A549 (cell line): ENCODE data around the gene R3HDM2. TPM values are rescaled to one million over a fixed set of nuclear protein-coding genes. Genes with fewer than 3 reads are reported as not detected.

Source experiments
- ATAC-seq, 2 experiments: fragments of 200-7000 bp in 1 of 2; fragments of >200 bp in 1 of 2; cut with Nextera tagmentation in 1 of 2; cut with Tn5 transposase in 1 of 2; 3 replicates each; pipeline versions ENCODE4 v1.8.0 to v1.9.1; 2018 to 2020; ENCODE audit warnings: mild to moderate bottlenecking in 1 of 2, moderate library complexity in 1 of 2
- CTCF ChIA-PET: fragments of 300-600 bp; sonication (Branson Sonifier 250); formaldehyde crosslinking; extraction: SDS; loops from one replicate; lab custom pipeline; 2021; ENCODE audit warnings: antibody characterized with exemption, inconsistent platforms; lab: Yijun Ruan, JAX
- POLR2A ChIA-PET: fragments of 350-600 bp; formaldehyde crosslinking; extraction: SDS; loops from one replicate; lab custom pipeline; 2021; ENCODE audit warnings: antibody characterized with exemption, inconsistent platforms; lab: Yijun Ruan, JAX
- DNase-seq, 2 experiments: peaks; one replicate each; pipeline versions ENCODE4 v3.0.0 to v3.0.0-alpha.2; 2011 to 2016; ENCODE audit warnings: low read depth in 1 of 2, low spot score in 1 of 2
- FAIRE-seq: peaks from 2 replicates; lab custom pipeline; 2011; peaks lifted over from hg19 to GRCh38; lab: Jason Lieb, UNC
- H3K27ac ChIP-seq, 2 experiments: fragments of >200 bp; sonication (Bioruptor Twin); formaldehyde crosslinking; 3 replicates each; pipeline ENCODE4 v1.5.1; 2016 to 2017
- H3K4me1 ChIP-seq: fragments of >200 bp; sonication (Bioruptor Twin); formaldehyde crosslinking; 3 replicates; pipeline ENCODE4 v1.6.1; 2016
- H3K4me2 ChIP-seq: fragments of >200 bp; sonication (Bioruptor Twin); formaldehyde crosslinking; 3 replicates; pipeline ENCODE4 v1.6.1; 2016
- H3K4me3 ChIP-seq: fragments of >200 bp; sonication (Bioruptor Twin); formaldehyde crosslinking; 3 replicates; pipeline ENCODE4 v1.5.1; 2016
- H3K9me3 ChIP-seq: fragments of >200 bp; sonication (Bioruptor Twin); formaldehyde crosslinking; 3 replicates; pipeline ENCODE4 v1.6.1; 2016
- CBX8 ChIP-seq: fragments of 200-600 bp; sonication (generic); IDR thresholded peaks from 2 replicates; pipeline ENCODE4 v1.6.1; 2016
- CHD2 ChIP-seq: fragments of 150-350 bp; IDR thresholded peaks from 2 replicates; pipeline ENCODE4 v1.6.1; 2014; ENCODE audit warnings: low read length; ENCODE audit not compliant: partially characterized antibody
- EHF ChIP-seq: fragments of 250-450 bp; sonication (Bioruptor Pico); IDR thresholded peaks from 2 replicates; pipeline ENCODE4 v1.5.0; 2020; ENCODE audit warnings: mild to moderate bottlenecking
- ESRRA ChIP-seq: fragments of 150-350 bp; IDR thresholded peaks from 2 replicates; pipeline ENCODE4 v1.6.1; 2014; ENCODE audit warnings: mild to moderate bottlenecking, low read length, borderline replicate concordance
- FOSB ChIP-seq: fragments of 250-450 bp; sonication (Bioruptor Pico); IDR thresholded peaks from 2 replicates; pipeline ENCODE4 v1.5.0; 2020; ENCODE audit warnings: mild to moderate bottlenecking, moderate library complexity
- FOSL2 ChIP-seq, 2 experiments: fragments of 450-650 bp in 1 of 2; fragments of >200 bp in 1 of 2; sonication (Bioruptor Twin) in 1 of 2; formaldehyde crosslinking; IDR thresholded peaks; 2 replicates each; pipeline versions ENCODE4 v1.5.0 to v1.6.1; 2016 to 2020; ENCODE audit warnings: mild to moderate bottlenecking in 1 of 2, moderate library complexity in 1 of 2
- FOXS1 ChIP-seq: fragments of 250-450 bp; sonication (Bioruptor Pico); IDR thresholded peaks from 2 replicates; pipeline ENCODE4 v1.5.0; 2020; ENCODE audit warnings: mild to moderate bottlenecking, moderate library complexity
- GATA3 ChIP-seq: IDR thresholded peaks from 2 replicates; pipeline ENCODE4 v1.6.1; 2012; ENCODE audit warnings: borderline replicate concordance
- HDAC2 ChIP-seq: fragments of 200-600 bp; sonication (generic); IDR thresholded peaks from 2 replicates; pipeline ENCODE4 v1.6.1; 2016
- HEYL ChIP-seq: fragments of 250-450 bp; sonication (Bioruptor Pico); IDR thresholded peaks from 2 replicates; pipeline ENCODE4 v1.8.0; 2021; ENCODE audit warnings: mild to moderate bottlenecking, moderate library complexity
- HOXA7 ChIP-seq: fragments of 250-450 bp; sonication (Bioruptor Pico); IDR thresholded peaks from 2 replicates; pipeline ENCODE4 v1.5.0; 2020; ENCODE audit warnings: mild to moderate bottlenecking, moderate library complexity
- JUNB ChIP-seq: fragments of >200 bp; sonication (Bioruptor Twin); formaldehyde crosslinking; IDR thresholded peaks from 2 replicates; pipeline ENCODE4 v1.6.1; 2016
- MYC ChIP-seq: IDR thresholded peaks from 2 replicates; pipeline ENCODE4 v1.6.1; 2012; ENCODE audit warnings: mild to moderate bottlenecking, inconsistent platforms, low read length, improper control_type of control experiment, borderline replicate concordance
- NPAS2 ChIP-seq: fragments of 250-450 bp; sonication (Bioruptor Pico); IDR thresholded peaks from 2 replicates; pipeline ENCODE4 v1.8.0; 2022; ENCODE audit warnings: mild to moderate bottlenecking, moderate library complexity, borderline replicate concordance
- PHF8 ChIP-seq: fragments of 200-600 bp; sonication (generic); IDR thresholded peaks from 2 replicates; pipeline ENCODE4 v1.6.1; 2016; ENCODE audit warnings: low read depth, mild to moderate bottlenecking, antibody characterized with exemption, moderate library complexity, borderline replicate concordance
- RCOR1 ChIP-seq: fragments of 150-350 bp; IDR thresholded peaks from 2 replicates; pipeline ENCODE4 v1.6.1; 2014; ENCODE audit warnings: antibody characterized with exemption, low read length, low read depth
- RNF2 ChIP-seq: fragments of 200-600 bp; sonication (generic); IDR thresholded peaks from 2 replicates; pipeline ENCODE4 v1.6.1; 2016; ENCODE audit warnings: low read depth, mild to moderate bottlenecking, antibody characterized with exemption, moderate library complexity, borderline replicate concordance
- SREBF2 ChIP-seq: fragments of 450-650 bp; IDR thresholded peaks from 2 replicates; pipeline ENCODE4 v1.6.1; 2014; ENCODE audit warnings: mild to moderate bottlenecking, moderate library complexity
- ZC3H11A ChIP-seq: fragments of 450-650 bp; IDR thresholded peaks from 2 replicates; pipeline ENCODE4 v1.6.1; 2014; ENCODE audit warnings: antibody characterized with exemption, mild to moderate bottlenecking
- ZSCAN20 ChIP-seq: fragments of 250-450 bp; sonication (Bioruptor Pico); IDR thresholded peaks from 2 replicates; pipeline ENCODE4 v1.8.0; 2022; ENCODE audit warnings: mild to moderate bottlenecking, moderate library complexity
- WGBS: methylation state at CpG from one replicate; pipeline ENCODE4 v1.1.6; 2017; ENCODE audit errors: missing lambda C conversion rate; 5-methylcytosine and 5-hydroxymethylcytosine counted together
- polyA plus RNA-seq, 4 experiments: library from polyadenylated mRNA; depleted of rRNA in 3 of 4; stranded (reverse); fragments of >200 nt; fragmentation: RNase III in 1 of 4; extraction: RNeasy Plus Mini Kit Qiagen cat#74134 plus additional on column Dnase treatment in 1 of 4; gene quantifications; 2 replicates in 3 of 4; 3 replicates in 1 of 4; pipeline ENCODE4 v1.2.3, GENCODE V29; 2011 to 2017
- TF ChIP-seq, protein P1 (sequence below): fragments of >200 bp; sonication (Bioruptor Twin); formaldehyde crosslinking; IDR thresholded peaks from 3 replicates; pipeline ENCODE4 v1.6.1; 2016
- TF ChIP-seq, protein P2 (sequence below): fragments of 250-450 bp; sonication (Bioruptor Pico); IDR thresholded peaks from 2 replicates; pipeline ENCODE4 v1.5.0; 2020; ENCODE audit warnings: low read depth, mild to moderate bottlenecking, moderate library complexity
- TF ChIP-seq, protein P3 (sequence below): IDR thresholded peaks from 2 replicates; pipeline ENCODE4 v1.6.1; 2012; ENCODE audit warnings: low read depth, borderline replicate concordance
- TF ChIP-seq, protein P4 (sequence below): fragments of >200 bp; sonication (Bioruptor Twin); formaldehyde crosslinking; IDR thresholded peaks from 2 replicates; pipeline ENCODE4 v1.6.1; 2016

R3HDM2 gene
- polyA plus RNA-seq, 2 of the 4 experiments (the other 2 are of a cell fraction): 14.0 to 30.6 TPM

DNA sequence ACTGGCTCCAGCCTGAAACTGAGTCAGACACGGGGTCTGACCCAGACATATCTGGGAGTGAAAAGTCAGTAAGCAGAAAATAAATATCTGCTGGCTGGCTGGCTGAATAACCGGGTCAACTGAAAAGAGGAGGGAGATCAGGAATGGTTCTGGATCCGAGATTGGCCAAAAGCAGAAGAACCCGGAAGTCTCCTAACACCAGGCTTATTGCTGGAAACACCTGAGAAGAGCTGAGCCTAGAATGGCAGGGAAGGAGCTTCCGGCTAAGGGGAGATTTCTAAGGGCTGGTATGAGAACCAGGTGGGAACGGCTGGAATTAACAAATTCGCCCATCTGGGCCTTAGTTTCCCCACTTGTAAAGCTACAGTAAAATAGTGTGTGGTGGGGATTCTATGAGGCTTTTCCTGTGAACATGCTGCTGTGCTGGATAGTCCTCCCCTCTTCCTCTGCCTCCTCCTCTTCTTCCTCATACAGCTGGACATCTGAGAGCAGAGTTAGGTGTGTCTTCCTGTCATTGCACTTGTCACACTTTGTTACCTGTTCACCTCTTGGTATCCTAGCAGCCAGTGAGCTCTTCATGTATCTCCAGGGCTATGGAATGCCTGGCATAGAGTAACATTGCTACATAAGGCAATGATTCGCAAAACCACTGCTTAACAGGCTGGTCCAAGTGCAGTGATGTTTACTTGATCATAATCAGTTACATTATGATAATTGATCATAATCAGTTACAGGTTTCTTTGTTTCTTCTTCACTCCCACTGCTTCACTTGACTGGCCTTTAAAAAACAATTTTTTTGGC, 203.3 kb downstream of the R3HDM2 start:
- FAIRE-seq: no peak
- 70% methylated on average over 7 of the region's 8 CpGs for WGBS
- Histone ChIP-seq H3K4me2 (no peak overlapping the region), H3K27ac (no peak overlapping the region), H3K4me1 (peaks cover 12% of the 10 kb centered on the region; the same call in 2 of the 3 replicates), H3K4me3 (no peak overlapping the region), H3K9me3 (no peaks in the 10 kb centered on the region)
- no peak for ATAC-seq
- TF ChIP-seq PHF8 (no peak), FOSL2 (IDR thresholded peaks at IDR 0.05) (no peak), FOSL2 (CRISPR knock-in tag; IDR thresholded peaks at IDR 0.05) (no peak), HEYL (CRISPR knock-in tag) (no peak), CBX8 (no peak), GATA3 (no peak), RNF2 (no peak)
- TF ChIP-seq, protein P1, sequence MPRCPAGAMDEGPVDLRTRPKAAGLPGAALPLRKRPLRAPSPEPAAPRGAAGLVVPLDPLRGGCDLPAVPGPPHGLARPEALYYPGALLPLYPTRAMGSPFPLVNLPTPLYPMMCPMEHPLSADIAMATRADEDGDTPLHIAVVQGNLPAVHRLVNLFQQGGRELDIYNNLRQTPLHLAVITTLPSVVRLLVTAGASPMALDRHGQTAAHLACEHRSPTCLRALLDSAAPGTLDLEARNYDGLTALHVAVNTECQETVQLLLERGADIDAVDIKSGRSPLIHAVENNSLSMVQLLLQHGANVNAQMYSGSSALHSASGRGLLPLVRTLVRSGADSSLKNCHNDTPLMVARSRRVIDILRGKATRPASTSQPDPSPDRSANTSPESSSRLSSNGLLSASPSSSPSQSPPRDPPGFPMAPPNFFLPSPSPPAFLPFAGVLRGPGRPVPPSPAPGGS: no peak
- POLR2A ChIA-PET: no interaction called here
- CTCF ChIA-PET: interaction anchor here (0.7 to 26.5 kb wide), 7 partner anchors 8 to 225 kb away, joined by 3 to 615 read pairs (median 4); partner anchors contain the start of gene NXPH4
- no peak for DNase-seq

DNA sequence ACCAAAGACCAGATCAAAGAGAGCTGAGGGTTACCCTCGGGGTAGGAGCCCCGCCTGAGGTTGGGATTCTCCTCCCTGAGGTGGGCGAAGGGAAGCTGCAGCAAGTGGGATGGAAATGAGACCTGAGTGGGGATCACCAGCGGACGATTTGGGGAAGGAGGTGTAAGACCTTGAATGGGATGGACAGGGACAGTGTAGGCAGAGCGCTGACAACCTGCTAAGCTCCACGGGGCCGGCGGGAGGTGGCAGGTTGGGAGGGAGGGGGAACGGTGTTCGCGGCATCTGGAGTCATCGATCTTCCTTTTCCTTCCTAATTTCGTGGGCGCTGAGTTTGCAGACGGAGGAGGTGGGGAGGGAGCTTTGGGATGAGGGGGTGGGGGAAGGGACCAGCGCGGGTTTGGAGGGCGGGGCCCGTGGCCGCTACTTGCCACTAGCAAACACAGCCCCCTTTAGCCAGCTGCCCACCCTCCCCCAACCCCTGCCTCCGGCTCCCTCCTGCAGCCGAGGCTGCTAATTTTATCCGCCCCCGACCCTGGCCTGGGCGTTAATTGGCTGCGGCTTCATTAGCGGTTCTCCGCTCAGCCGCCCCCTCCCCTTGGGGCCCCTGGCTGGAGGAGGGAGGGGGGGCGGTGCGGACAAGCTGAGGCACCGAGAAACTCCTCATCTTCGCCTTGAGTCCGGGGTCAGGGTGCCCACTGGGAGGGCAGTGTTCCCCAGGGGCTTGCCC, 204.1 kb downstream of the R3HDM2 start:
- peaks cover 12% of the 10 kb centered on the region; the same call in 2 of the 3 replicates for H3K4me1 ChIP-seq
- no peak for FAIRE-seq
- no peaks in the 10 kb centered on the region for H3K9me3 ChIP-seq
- no peak overlapping the region for H3K27ac ChIP-seq
- ATAC-seq: no peak
- no peak for TF ChIP-seq FOXS1 (CRISPR knock-in tag)
- no peak for TF ChIP-seq JUNB
- no peak for TF ChIP-seq HDAC2
- TF ChIP-seq NPAS2 (CRISPR knock-in tag): no peak
- TF ChIP-seq, protein P2, sequence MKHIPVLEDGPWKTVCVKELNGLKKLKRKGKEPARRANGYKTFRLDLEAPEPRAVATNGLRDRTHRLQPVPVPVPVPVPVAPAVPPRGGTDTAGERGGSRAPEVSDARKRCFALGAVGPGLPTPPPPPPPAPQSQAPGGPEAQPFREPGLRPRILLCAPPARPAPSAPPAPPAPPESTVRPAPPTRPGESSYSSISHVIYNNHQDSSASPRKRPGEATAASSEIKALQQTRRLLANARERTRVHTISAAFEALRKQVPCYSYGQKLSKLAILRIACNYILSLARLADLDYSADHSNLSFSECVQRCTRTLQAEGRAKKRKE (CRISPR knock-in tag): no peak
- no peak for TF ChIP-seq HEYL (CRISPR knock-in tag)
- TF ChIP-seq ESRRA: no peak
- TF ChIP-seq, protein P3, sequence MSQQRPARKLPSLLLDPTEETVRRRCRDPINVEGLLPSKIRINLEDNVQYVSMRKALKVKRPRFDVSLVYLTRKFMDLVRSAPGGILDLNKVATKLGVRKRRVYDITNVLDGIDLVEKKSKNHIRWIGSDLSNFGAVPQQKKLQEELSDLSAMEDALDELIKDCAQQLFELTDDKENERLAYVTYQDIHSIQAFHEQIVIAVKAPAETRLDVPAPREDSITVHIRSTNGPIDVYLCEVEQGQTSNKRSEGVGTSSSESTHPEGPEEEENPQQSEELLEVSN: no peak
- TF ChIP-seq RCOR1: no peak
- TF ChIP-seq MYC: no peak
- no peak for TF ChIP-seq ZSCAN20
- TF ChIP-seq CBX8: no peak
- TF ChIP-seq, protein P4, sequence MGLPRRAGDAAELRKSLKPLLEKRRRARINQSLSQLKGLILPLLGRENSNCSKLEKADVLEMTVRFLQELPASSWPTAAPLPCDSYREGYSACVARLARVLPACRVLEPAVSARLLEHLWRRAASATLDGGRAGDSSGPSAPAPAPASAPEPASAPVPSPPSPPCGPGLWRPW: no peak
- TF ChIP-seq ZC3H11A: no peak
- TF ChIP-seq SREBF2: no peak
- no peak for TF ChIP-seq EHF
- TF ChIP-seq CHD2: no peak
- no peak for TF ChIP-seq FOSL2 (IDR thresholded peaks at IDR 0.05)
- no peak for TF ChIP-seq FOSL2 (CRISPR knock-in tag; IDR thresholded peaks at IDR 0.05)
- TF ChIP-seq HOXA7: no peak
- no peak for TF ChIP-seq FOSB
- no peak overlapping the region for H3K4me2 ChIP-seq
- ChIA-PET CTCF (interaction anchor here (0.8 to 26.5 kb wide), 8 partner anchors 9 to 232 kb away, joined by 3 to 615 read pairs (median 4); partner anchors contain the start of gene NXPH4), POLR2A (no interaction called here)
- H3K4me3 ChIP-seq: no peak overlapping the region
- WGBS: 81% methylated on average over 34 of the region's 35 CpGs
- DNase-seq: no peak
